HG03139 (cell line): Measurements from ENCODE around the gene RUNX3.

Experiments used
- ATAC-seq: cut with Tn5 transposase; IDR thresholded peaks from one replicate; pipeline ENCODE4 v1.9.1; 2021; ENCODE audit not compliant: unreplicated experiment

The RUNX3 gene

DNA sequence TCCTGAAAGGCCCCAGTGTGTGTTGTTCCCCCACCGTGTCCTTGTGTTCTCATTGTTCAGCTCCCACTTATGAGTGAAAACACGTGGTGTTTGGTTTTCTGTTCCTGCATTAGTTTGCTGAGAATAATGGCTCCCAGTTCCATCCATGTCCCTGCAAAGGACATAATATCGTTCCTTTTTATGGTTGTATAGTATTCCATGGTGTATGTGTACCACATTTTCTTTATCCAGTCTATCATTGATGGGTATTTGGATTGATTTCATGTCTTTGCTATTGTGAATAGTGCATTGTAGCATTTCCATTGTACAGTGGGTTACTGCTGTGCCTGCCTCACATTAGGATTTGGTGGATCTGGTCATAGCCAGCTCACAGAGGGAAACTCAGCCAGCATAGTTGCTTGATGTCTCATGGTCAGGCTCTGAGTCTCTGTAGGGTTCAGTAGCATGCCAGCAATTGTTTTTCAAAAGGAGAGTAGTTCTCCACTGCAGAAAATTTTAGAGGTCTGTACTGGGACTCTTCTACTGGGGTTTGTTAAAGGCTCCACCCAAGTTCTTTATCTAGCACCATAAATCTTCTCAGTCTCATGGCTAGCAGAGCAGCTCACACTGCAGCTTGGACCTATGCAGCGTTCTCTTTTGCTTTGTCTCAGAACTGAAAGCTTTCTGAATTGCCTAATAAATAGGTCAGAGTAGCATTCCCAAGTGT lies 41.0 kb downstream of the RUNX3 start:
- ATAC-seq = no peak

DNA sequence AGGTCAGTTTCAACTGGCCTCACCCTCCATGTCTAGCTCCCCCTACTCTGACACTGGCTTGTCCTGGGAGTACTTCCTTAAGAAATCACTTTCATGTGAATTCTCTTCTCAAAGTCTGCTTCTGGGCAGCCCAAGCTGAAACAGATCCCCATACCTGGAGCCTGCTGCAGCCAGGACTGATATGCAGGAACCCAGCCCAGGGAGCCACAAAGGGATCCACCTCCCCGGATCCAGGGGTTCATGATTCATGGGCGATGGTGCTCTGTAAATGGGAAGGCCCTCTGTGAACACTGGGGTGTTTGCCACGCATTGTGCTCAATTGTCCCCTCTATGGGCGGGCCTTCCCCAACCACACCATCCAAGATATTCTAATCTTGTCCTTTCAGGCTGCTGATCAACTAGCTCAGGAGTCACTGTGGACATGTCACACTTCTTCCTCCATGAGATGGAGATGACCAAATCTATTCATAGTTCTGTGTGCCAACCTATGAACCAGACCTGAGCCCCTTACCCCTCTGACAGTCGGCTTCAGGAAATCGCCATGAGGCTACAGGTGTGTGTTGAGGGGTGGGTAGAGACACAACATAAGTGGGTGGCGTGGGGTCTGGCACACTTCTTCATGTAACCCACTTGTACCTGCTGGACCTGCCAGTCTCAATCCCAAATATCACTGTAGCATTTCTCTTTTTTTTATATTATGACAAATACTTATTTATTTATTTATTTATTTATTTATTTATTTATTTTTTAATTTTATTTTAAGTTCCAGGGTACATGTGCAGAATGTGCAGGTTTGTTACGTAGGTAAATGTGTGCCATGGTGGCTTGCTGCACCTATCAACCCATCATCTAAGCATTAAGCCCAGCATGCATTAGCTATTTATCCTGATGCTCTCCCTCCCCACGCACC lies 41.8 kb downstream of the RUNX3 start:
- ATAC-seq = no peak

DNA sequence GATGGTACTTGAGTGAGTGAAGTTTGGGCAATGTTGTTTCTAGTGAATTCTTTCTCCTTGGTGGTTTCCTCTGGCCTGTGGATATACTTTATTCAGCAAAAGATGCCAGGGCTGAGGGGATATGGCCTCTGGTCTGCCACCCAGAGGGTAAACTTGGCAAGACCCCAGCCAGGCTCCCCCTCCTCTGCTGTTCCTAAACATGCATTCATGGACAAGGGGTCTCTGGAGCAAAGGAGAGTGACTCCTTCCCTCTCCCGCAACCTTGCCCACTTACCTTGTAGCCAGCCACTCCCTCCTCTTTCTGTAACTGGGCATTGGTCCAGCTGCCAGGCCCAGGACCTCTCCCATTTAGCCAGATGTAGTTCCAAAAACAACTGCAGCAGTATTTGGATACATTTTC lies 43.8 kb downstream of the RUNX3 start:
- no peak for ATAC-seq

DNA sequence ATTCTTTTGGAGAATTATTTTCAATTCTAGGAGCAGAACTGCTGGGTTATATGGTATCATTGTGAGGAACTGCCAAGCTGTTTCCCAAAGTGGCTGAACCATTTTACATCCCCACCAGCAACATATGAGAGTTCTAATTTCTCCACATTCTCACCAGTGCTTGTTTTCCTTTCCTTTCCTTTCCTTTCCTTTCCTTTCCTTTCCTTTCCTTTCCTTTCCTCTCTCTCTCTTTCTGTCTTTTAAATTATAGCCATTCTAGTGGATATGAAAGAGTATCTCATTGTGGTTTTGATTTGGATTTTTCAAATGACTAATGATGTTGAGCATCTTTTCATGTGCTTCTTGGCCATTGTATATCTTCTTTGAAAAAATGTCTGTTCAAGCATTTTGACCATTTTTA lies 45.3 kb downstream of the RUNX3 start:
- no peak for ATAC-seq

DNA sequence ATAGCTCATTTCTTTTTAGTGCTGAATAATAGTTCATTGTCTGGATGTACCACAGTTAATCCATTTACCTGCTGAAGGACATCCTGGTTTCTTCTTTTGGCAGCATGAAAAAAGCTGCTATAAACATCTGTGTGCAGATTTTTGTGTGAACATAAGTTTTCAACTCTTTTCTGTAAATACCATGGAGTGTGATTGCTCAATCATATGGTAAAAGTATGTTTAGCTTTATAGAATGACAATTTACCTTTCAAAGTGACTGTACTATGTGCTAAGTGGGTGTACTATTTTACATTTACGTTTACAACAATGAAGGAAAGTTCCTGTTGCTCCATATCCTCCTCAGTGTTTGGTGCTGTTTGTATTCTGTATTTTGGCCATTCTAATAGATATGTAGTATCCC lies 49.0 kb downstream of the RUNX3 start:
- no peak for ATAC-seq

DNA sequence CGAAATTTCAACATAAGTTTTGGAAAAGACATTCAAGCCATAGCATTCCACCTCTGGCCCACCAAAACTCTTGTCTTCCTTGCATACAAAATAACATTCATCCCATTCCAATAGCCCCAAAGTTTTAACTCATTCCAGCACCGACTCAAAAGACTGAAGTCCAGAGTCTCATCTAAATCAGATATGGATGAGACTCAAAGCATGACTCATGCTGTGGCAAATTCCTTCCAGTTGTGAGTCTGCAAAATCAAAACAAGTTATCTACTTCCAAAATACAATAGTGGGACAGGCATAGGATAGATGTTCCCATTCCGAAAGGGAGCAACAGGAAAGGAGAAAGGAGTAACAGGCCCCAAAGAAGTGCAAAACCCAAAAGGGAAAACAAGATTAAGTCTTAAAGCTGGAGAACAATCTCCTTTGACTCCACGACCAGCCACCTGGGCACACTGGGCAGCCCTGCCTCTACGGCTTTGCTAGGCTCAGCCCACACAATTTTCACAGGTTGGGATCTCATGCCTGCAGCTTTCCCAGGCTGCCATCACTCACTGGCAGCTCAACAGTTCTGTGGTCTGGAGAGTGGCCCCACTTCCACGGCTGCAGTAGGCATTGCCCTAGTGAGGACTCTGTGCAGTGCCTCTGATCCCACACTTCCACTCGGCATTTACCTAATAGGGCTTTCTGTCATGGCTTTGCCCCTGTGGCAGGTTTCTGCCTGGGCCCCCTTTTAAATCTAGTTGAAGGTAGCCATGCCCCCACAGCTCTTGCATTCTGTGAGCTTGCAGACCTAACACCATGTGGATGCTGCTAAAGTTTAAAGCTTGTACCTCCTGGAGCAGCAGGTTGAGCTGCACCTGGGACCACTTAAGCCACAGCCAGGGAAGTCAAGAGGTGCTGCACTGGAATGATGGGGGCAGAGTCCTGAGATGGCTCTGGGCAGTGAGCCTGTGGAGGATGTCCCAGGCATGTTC lies 51.0 kb downstream of the RUNX3 start:
- no peak for ATAC-seq

DNA sequence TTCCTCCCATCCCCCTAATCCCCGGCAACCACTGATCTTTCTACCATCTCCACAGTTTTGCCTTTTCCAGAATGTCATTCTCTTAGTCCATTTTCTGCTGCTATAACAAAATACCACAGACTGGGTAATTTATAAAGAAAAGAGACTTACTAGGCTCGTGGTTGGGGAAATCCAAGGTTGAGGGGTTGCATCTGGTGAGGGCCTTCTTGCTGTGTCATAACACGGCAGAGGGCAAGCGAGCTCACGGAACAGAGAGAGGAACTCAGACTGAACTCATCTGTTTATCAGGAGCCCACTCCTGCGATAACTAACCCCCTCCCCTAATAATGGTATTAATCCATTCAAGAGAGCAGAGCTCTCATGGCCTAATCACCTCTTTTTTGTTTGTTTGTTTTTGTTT lies 52.0 kb downstream of the RUNX3 start:
- no peak for ATAC-seq

DNA sequence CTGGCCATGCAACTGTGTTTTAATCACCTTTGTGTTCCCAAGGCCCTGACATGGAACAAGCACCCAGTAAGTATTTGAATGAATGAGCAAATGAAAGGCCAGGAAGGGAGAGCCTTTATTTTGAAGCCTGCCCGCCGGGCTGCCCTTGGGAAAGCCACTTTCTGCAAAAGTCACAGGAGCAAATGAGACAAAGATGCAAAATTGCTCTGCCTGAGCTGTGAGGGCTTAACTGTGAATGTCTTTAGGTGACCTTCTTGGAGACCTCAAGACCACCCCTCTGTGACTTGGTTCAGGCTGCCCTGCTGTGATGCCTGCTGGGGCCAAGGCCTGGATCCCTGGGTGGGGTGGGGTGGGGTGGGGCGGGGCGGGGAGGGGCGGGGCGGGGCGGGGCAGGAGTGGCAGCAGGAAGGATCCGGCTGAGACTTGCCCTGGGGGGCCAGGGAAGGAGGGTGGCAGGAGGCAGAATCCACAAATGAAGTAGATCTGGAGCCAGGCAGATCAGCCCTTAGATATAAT lies 54.0 kb downstream of the RUNX3 start:
- ATAC-seq = no peak

DNA sequence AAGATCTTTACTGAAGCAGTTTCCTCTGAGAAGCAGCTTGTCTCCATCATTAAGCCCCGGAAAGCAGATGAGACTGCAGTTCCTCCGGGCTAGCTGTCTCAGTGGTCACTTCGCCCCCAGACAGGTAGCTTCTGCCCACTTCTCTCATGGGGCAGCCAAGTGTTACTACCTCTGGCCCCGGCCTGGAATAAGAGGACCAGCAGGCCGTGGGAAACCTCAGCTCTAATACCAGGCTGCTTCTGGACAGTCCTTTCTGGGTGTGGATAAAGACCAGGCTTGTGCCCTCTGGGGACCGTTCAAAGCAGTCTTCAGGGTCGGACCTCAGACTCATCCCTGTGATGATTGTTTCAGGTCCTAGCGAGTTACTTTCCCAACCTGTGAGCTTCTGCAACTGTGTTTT lies 54.8 kb downstream of the RUNX3 start:
- no peak for ATAC-seq

DNA sequence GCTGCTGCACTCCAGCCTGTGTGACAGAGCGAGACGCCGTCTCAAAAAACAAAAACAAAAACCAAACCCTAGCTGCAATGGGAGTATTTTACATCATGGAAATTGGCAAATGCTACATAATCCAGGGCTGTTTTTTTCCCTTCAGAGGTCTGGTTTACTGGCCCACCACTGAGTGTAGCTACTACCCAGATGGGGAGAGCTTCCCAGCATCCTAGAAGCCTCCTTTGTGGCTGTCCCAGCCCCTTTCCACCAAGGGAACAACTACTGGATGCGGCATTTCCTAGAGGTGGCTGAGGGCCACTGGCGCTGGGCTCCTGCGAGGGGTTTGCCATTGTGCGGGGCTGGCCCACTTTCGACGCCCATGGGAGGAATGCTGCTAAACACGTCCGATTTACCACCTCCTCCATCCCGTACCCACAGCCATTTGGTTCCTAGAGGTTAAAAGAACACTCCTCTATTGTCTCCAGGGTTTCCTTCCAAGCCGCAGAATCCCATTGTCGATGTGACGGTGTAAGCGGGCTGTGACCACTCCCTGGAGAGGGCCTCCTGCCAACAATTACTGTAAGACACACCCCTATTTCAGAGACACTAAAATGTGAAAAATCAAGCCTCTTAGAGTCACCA lies 55.4 kb downstream of the RUNX3 start:
- ATAC-seq = no peak

DNA sequence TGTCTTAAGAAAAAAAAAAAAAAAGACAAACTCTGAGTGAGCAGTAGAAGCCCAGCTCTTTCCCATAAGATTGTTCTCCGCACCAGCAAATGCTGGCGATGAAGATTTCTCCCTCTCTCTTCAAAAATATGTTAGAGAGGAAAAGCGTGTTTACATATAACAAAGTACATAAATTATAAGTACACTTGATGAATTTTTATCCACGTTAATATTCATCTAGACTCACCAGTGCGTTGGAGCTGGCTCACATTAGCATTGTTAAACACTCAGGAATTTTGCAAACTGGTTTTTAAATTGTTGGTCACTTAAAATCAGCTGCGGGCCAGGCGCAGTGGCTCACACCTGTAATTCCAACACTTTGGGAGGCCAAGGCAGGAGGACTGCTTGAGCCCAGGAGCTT lies 56.0 kb downstream of the RUNX3 start:
- no peak for ATAC-seq

DNA sequence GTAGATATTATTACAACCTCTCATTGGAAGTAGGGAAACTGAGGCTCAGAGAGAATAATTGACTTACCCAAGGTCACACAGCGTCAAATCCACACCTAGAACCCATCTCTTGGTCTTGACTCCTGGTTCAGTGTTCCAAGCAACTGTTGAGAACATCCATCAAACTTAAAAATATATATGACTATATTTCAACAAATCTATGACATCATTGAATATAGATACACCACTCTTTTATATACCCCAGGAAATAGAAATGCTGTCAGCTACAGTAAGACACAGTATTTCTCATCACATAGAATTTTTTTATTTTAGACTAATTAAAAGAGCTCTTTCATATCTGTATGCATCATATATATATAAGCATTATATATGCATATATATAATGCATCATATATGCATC lies 56.9 kb downstream of the RUNX3 start:
- ATAC-seq = no peak

DNA sequence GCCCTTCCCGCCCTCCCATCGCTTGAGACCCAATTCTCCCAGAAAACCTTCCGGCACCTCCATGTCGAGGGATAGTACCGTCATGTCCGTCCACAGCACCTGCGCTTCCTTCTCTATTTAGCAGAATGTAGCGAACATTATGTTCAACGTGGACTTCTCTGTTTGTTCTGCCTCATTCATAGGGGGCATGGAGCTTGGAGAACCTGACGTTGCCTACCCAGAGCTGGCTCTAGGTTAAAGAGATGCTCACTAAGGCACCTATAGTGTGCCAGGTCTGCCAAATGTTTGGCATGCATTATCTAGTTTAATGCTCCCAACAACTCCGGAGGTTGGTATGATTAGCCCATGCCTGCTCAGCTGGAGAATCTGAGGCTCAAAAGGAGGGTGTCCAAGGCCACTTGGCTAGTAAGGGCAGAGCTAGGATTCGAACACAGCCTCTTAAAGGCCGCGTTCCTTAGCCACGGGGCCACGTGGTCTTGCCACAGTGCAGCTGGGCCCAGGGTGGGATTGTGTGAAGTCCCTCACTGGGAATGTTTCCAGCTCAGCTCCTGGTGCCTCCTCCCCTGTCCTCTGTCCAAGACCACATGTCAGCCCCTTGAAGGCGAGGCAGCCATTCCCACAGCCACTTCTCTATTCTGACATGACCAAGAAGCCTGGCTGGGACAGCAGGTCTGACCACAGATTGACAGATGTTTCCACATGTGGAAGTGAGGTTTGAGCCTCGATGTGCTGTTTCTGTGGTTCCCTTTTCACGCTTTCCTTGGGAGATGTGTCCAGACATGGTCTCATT lies 57.8 kb downstream of the RUNX3 start:
- ATAC-seq = no peak

DNA sequence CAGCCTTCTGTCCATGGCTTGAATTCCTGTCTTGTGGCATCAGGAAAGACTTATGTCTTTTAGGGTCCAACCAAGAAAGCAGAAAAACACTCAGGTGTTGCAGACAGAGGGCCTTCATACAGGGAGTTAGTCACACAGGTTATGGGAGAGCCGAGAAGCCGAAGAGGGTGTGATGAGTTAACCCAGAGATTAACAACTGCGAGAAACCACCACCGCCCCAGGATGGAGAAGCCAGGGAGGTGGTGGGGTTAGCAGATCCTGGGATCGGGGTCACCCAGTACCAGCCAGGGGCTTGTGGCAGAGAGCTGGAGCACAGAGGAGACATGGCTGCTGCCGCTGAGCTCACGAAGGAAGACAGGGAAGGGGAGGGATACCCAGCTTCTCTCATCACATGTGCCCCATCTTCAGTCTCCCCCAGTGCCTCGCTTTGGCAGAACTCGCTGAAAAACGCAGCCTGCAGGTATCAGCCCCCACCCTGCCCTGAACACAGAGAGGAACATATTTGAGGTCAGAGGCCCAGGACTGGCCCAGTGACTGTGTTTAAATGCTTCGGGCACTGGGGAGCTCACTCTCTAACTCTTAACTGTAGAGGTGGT lies 58.7 kb downstream of the RUNX3 start:
- no peak for ATAC-seq

DNA sequence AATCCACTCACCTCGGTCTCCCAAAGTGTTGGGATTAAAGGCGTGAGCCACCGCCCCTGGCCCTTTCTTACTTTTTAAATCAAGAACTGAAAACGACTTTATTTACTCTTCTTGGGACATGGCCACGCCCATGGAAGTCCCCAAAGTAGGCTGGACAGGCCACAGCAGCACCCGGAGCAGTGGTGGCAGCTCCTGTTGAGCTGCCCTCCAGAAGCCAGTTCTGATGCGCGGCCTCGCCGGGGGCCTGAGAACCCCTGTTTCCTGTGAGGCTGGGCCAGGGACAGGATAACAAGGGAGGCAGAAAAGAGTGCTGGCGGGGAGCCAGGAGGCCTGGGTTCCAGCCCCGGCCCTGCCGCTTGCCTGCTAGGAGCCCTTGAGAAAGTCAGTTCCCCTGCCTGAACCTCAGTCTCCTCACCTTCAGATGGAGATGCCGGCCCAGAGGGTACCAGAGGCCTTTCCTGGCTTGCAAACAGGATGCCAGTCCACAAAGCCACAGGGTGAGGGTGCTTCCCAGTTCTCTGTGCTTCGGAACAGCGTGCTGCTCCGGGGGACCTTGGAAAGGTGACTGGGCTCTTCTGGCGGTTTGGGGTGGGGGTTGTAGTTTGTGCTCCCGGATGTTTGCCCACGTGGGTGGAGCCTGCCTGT lies 59.4 kb downstream of the RUNX3 start:
- no peak for ATAC-seq

DNA sequence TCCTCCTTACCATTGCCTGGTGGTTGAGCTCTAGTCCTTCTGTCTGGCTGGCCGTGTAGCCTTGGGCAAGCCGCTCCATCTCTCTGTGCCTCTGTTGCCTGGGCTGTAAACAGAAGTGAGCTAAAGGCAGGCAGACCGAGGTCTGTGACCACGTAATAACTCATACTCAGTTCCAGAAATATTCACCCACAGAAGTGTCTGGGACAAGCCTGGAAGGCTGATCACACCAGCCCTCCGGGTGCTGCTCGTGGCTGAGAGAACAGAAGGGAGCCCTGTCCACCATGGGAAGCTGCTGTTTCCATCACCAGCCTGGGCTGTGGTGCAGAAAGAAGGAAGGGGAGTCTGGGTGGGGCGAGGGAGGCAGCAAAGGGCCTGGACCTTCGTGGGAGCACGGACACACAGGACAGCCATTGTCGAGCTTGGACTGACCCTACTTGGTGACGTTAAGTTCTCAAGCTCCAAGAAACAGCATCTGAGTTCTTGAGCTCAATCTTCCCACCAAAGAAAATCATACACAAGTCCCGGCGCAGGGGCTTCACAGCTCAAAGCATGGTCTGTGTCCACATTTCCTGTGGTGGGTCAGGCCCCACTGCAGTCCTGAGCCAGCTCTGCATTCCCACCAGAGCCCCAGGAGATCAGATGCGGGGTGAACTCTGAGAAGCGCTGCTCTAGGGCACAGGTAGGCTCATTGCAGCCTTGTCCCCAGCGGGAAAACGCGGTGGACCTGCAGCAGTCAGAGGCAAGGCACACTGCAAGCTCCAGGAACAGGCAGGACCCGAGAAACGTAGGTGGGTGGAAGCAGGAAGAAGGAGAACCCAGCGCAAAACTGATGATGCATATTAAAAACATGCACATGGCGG lies 61.8 kb downstream of the RUNX3 start:
- no peak for ATAC-seq

DNA sequence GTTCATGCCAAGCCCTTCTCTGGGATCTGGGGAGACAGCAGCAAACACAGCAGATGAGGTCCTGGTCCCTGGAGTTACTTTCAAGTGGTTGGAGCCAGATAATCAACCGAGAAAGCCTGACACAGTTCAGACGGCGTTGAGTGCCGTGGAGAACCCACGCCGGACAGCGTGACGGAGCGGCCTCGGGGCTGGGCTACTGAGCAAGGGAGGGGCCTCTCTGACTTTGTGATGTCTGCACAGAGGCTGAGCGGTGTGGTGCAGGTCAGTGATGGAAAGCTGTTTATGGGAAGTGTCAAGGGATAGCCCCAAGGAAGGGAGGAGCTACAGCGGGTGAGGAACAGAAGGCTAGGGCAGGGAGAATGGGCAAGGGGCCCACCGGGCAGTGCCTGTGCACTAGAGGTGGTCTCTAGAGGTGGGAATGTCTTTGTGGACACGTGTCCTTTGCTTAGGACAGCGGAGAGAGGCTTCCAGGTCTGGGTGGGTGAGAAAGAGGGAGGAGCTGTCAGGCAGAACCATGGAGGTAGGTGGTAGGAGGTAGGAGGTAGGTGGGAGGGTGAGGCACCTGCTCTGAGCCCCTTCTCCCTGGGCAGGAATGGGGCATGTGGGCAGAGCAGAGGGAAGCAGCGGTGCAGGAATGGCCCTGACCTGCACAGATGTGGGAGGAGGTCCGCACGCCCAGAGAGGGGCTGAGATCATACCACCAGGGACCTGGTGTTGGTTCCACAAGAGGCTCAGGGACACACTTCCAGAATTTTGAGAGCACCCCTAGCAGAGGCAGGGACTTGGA lies 62.8 kb downstream of the RUNX3 start:
- ATAC-seq = no peak
